ENCODE measurements around the gene DYNLT2. TPM values are rescaled to one million over a fixed set of nuclear protein-coding genes. Genes with fewer than 3 reads are reported as not detected.

Gene DYNLT2
- total and polyA plus RNA-seq, 7 donors: 0.46 to 2.2 (median 1.9) TPM

- H3K4me1 ChIP-seq: peaks cover 0 to 8% (median 3%) of the 10 kb centered on the region in 4 donors
- TF ChIP-seq, protein P1, sequence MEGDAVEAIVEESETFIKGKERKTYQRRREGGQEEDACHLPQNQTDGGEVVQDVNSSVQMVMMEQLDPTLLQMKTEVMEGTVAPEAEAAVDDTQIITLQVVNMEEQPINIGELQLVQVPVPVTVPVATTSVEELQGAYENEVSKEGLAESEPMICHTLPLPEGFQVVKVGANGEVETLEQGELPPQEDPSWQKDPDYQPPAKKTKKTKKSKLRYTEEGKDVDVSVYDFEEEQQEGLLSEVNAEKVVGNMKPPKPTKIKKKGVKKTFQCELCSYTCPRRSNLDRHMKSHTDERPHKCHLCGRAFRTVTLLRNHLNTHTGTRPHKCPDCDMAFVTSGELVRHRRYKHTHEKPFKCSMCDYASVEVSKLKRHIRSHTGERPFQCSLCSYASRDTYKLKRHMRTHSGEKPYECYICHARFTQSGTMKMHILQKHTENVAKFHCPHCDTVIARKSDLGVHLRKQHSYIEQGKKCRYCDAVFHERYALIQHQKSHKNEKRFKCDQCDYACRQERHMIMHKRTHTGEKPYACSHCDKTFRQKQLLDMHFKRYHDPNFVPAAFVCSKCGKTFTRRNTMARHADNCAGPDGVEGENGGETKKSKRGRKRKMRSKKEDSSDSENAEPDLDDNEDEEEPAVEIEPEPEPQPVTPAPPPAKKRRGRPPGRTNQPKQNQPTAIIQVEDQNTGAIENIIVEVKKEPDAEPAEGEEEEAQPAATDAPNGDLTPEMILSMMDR (IDR thresholded peaks at IDR 0.05): no peak
- TF ChIP-seq POLR2AphosphoS5 (IDR thresholded peaks at IDR 0.05): no peak
- no peak for TF ChIP-seq EP300 (IDR thresholded peaks at IDR 0.05)
- no peak for TF ChIP-seq POLR2A (IDR thresholded peaks at IDR 0.05)
- intact Hi-C loops (cut with DNase I): no loop called here
- H3K27me3 ChIP-seq: no peaks in the 10 kb centered on the region
- no peaks in the 10 kb centered on the region for H3K9me3 ChIP-seq
- no peaks in the 10 kb centered on the region for H3K36me3 ChIP-seq
- H3K4me3 ChIP-seq: no peak overlapping the region
- no peak overlapping the region for H3K27ac ChIP-seq
- DNase-seq: no peak
Measured at GRCh38 chr6:169729961-169730360, 21.4 kb downstream of the DYNLT2 start.

DNA sequence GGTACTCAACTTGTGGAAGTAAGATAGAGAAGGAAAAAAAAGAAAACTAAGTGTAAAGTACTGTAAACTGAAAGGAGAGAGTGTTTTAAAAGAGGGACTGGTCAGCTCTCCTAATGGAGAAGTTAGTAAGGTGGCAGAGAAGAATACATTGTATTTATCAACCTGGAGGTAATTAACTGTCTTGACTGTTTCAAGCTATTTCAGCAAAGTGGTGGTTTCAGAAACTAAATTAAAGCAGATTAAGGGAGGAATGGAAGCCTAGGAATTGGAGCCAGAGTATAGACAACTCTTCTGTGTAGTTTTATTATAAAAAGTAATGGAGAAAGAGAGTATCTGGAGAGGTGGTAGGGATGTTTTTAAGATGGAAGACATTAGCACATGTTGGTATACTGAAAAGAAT lies 24.4 kb downstream of the DYNLT2 start:
- DNase-seq: no peak
- Histone ChIP-seq H3K9me3 (no peaks in the 10 kb centered on the region), H3K4me1 (peaks cover 0 to 20% (median 13%) of the 10 kb centered on the region in 4 donors), H3K4me3 (no peak overlapping the region), H3K36me3 (no peaks in the 10 kb centered on the region), H3K27me3 (no peaks in the 10 kb centered on the region), H3K27ac (no peak overlapping the region)
- TF ChIP-seq POLR2A (IDR thresholded peaks at IDR 0.05) (no peak), EP300 (IDR thresholded peaks at IDR 0.05) (no peak)
- intact Hi-C loops (cut with DNase I): no loop called here

- DNase-seq: no peak
- H3K4me1 ChIP-seq: peaks cover 0 to 29% (median 21%) of the 10 kb centered on the region in 4 donors
- no peaks in the 10 kb centered on the region for H3K27me3 ChIP-seq
- intact Hi-C loops (cut with DNase I): no loop called here
- H3K36me3 ChIP-seq: no peaks in the 10 kb centered on the region
- TF ChIP-seq, protein P1 (IDR thresholded peaks at IDR 0.05): no peak
- TF ChIP-seq POLR2AphosphoS5 (IDR thresholded peaks at IDR 0.05): no peak
- TF ChIP-seq EP300 (IDR thresholded peaks at IDR 0.05): no peak
- no peak for TF ChIP-seq POLR2A (IDR thresholded peaks at IDR 0.05)
- 97 to 98% methylated on average over 1 of the region's 1 CpG for WGBS, 2 donors
- H3K27ac ChIP-seq: peak overlapping the region in 2 of 4 donors; percentile 93 to 98
- H3K4me3 ChIP-seq: no peak overlapping the region
- H3K9me3 ChIP-seq: no peaks in the 10 kb centered on the region
Measured at GRCh38 chr6:169726049-169726400, 25.3 kb downstream of the DYNLT2 start.

DNA sequence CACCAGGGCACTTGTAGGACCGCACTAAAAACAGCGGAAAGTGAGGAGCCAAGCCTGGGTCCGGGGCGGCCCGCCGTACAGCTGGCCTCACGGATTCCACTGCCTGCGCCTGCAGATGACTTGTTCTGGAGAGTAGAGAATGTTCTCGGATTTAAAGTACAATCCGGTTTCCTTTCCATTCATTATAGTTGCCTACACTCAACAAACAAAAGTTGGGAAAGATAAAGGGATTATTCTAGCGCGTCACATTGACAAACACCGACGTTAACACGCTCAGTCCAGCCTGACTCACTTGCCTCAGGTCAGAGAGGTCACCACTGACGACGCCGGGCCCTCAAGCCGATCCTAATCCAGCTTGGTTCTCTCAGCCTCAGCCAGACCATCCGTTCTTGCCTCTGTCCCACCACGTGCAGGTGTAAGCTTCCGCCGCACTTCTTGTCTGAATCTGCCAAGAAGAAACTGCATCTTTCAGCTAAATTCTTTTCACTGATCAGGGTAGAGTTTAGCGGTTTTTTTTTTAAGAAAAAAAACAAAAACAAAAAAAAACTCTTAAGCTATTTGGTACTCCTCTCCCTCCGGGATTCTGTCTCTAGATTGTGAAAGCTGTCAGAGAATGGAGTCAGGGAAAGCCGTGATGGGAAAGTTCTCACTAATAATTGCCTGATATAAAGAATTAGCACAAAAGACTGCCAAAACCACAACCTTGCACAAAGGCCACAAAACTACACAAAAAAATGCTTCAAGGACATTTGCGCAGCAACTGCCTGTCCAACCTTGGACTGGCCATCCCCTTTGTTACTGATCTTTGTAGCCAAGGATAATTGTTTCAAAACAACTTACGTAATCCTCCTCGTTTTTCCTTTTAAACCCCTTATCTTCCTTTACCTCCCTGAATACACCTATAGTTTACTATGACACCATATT lies 26.0 kb downstream of the DYNLT2 start:
- intact Hi-C loops (cut with DNase I): no loop called here
- 22 to 26% methylated on average over 29 of the region's 29 CpGs for WGBS, 2 donors

GRCh38 chr6:169724494-169725124 lies 26.8 kb downstream of the DYNLT2 start, which contains the start of gene PHF10:
Gene PHF10, minus strand, starts transcription at chr6:169724500. Its CDS starts 569 bp downstream, at chr6:169723931.
- DNase-seq: peak; percentile 72
- peak within 1 kb of the TSS; percentile 93 to 98 (median 96) for H3K27ac ChIP-seq
- no peaks in the 10 kb centered on the region for H3K9me3 ChIP-seq
- H3K27me3 ChIP-seq: no peaks in the 10 kb centered on the region
- no peaks in the 10 kb centered on the region for H3K36me3 ChIP-seq
- no peak for TF ChIP-seq EP300 (IDR thresholded peaks at IDR 0.05)
- WGBS, 2 donors: 1% methylated on average over 89 of the region's 89 CpGs
- intact Hi-C loops (cut with DNase I): no loop called here
- H3K4me1 ChIP-seq: peaks cover 0 to 37% (median 22%) of the 10 kb centered on the region in 4 donors
- H3K4me3 ChIP-seq: peak within 1 kb of the TSS; percentile 53 to 89 (median 74)

More for the DNA sequence above, 26.0 kb downstream of the DYNLT2 start:
- Histone ChIP-seq H3K4me3 (peak overlapping the region; percentile 53 to 89 (median 74)), H3K27me3 (no peaks in the 10 kb centered on the region), H3K27ac (peak overlapping the region; percentile 84 to 98 (median 94)), H3K36me3 (no peaks in the 10 kb centered on the region), H3K4me1 (peaks cover 0 to 33% (median 22%) of the 10 kb centered on the region in 4 donors), H3K9me3 (no peaks in the 10 kb centered on the region)
- DNase-seq: peak; percentile 86
- peak in 3 of 4 donors; percentile 36 to 57 (median 50) for TF ChIP-seq POLR2AphosphoS5 (IDR thresholded peaks at IDR 0.05)
- TF ChIP-seq, protein P1 (IDR thresholded peaks at IDR 0.05): no peak
